ENCODE data around the gene ARFIP2. TPM values are rescaled to one million over a fixed set of nuclear protein-coding genes. Genes with fewer than 3 reads are reported as not detected.

ARFIP2 gene
- total and polyA plus RNA-seq, 2 of the 8 experiments (the other 6 are each of a cell fraction or from before 2014, with no cell fraction given), result 48.3 to 48.7 TPM

- TF ChIP-seq POLR2A (IDR thresholded peaks at IDR 0.05; ENCODE audit: control extremely low read depth in 1 of 2, low read depth in 2 of 2, low read length in 2 of 2), result no peak
- no peak for TF ChIP-seq TAF7 (optimal IDR thresholded peaks at IDR 0.05; ENCODE audit: borderline replicate concordance, low read depth, low read length)
- TF ChIP-seq, protein P1, sequence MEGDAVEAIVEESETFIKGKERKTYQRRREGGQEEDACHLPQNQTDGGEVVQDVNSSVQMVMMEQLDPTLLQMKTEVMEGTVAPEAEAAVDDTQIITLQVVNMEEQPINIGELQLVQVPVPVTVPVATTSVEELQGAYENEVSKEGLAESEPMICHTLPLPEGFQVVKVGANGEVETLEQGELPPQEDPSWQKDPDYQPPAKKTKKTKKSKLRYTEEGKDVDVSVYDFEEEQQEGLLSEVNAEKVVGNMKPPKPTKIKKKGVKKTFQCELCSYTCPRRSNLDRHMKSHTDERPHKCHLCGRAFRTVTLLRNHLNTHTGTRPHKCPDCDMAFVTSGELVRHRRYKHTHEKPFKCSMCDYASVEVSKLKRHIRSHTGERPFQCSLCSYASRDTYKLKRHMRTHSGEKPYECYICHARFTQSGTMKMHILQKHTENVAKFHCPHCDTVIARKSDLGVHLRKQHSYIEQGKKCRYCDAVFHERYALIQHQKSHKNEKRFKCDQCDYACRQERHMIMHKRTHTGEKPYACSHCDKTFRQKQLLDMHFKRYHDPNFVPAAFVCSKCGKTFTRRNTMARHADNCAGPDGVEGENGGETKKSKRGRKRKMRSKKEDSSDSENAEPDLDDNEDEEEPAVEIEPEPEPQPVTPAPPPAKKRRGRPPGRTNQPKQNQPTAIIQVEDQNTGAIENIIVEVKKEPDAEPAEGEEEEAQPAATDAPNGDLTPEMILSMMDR (IDR thresholded peaks at IDR 0.05; ENCODE audit: control extremely low read depth in 1 of 3, insufficient read depth in 1 of 3, low read depth in 1 of 3, low read length in 3 of 3), result no peak
- TF ChIP-seq, protein P2, sequence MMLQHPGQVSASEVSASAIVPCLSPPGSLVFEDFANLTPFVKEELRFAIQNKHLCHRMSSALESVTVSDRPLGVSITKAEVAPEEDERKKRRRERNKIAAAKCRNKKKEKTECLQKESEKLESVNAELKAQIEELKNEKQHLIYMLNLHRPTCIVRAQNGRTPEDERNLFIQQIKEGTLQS (IDR thresholded peaks at IDR 0.05; ENCODE audit: insufficient read depth, low read depth, low read length), result no peak
- no peak for TF ChIP-seq EP300 (IDR thresholded peaks at IDR 0.05; ENCODE audit: borderline replicate concordance in 1 of 2, low read depth in 2 of 2, low read length in 2 of 2)
- TF ChIP-seq GABPA (IDR thresholded peaks at IDR 0.05; ENCODE audit: borderline replicate concordance, insufficient read depth, low read length), result no peak
- no peak for TF ChIP-seq KDM4A (IDR thresholded peaks at IDR 0.05; ENCODE audit: low read depth, low read length, severe bottlenecking)
- TF ChIP-seq ASH2L (IDR thresholded peaks at IDR 0.05; ENCODE audit: low read length), result no peak
- TF ChIP-seq HDAC2 (IDR thresholded peaks at IDR 0.05; ENCODE audit: borderline replicate concordance in 1 of 2, low read depth in 2 of 2, low read length in 2 of 2), result no peak
- TF ChIP-seq TAF1 (IDR thresholded peaks at IDR 0.05; ENCODE audit: low read depth, low read length), result no peak
Observed at GRCh38 chr11:6456361-6457073, 24.6 kb downstream of the ARFIP2 start (continued).
